ENCODE results near the gene TAF6L. TPM values are rescaled to one million over a fixed set of nuclear protein-coding genes. Genes with fewer than 3 reads are reported as not detected.
"Not testable (repeated sequence)": the region's sequence is repeated elsewhere in the genome, so short reads cannot be mapped to it uniquely, and the experiment has no call there.

The TAF6L gene
- polyA plus RNA-seq, 3 donors, result 5.1 to 35.5 (median 5.3) TPM

GRCh38 chr11:62727872-62728170 lies 43.4 kb upstream of the TAF6L start:
- H4K20me1 ChIP-seq (ENCODE audit: insufficient read depth, low read length), result peaks cover 48% of the 10 kb centered on the region
- intact Hi-C loops (cut with micrococcal nuclease), result loop anchor here (1.0 to 5.0 kb wide), 2 partner anchors 19 to 44 kb away; partner anchors contain the start of gene TAF6L (in 2 of the 2)
- peak; percentile 95 to 98 (median 95) for DNase-seq
- no peaks in the 10 kb centered on the region for H3K9me3 ChIP-seq (replicated peaks in 1 of 2; ENCODE audit: control insufficient read depth in 1 of 2, insufficient read depth in 1 of 2, low read length in 2 of 2)
- H3K27ac ChIP-seq (ENCODE audit: low read depth in 1 of 2, low read length in 2 of 2), result peak overlapping the region; percentile 88 to 91
- peak overlapping the region; percentile 90 for H2AFZ ChIP-seq (ENCODE audit: insufficient read depth, low read depth, low read length, poor library complexity, severe bottlenecking)
- H3K9ac ChIP-seq (ENCODE audit: insufficient read depth, low read length, poor library complexity, severe bottlenecking), result peak overlapping the region; percentile 91
- 0% methylated on average over 15 of the region's 20 CpGs for WGBS (ENCODE audit: insufficient coverage)
- H3K79me2 ChIP-seq (ENCODE audit: insufficient read depth, low read length), result peaks cover 81% of the 10 kb centered on the region
- no peaks in the 10 kb centered on the region for H3K27me3 ChIP-seq (ENCODE audit: control insufficient read depth in 2 of 2, insufficient read depth in 2 of 2, low read length in 2 of 2)
- H3K4me2 ChIP-seq (replicated peaks; ENCODE audit: extremely low read depth, low read length, poor library complexity, severe bottlenecking), result peak overlapping the region; percentile 100
- peaks cover 23 to 26% of the 10 kb centered on the region in 2 donors for H3K36me3 ChIP-seq (replicated peaks in 1 of 2; ENCODE audit: control insufficient read depth in 1 of 2, insufficient read depth in 2 of 2, low read length in 2 of 2)
- Mint-ChIP-seq H3K9me3 (peaks cover 0 to 3% (median 0%) of the 10 kb centered on the region in 7 donors), H3K4me3 (peak overlapping the region; percentile 91 to 98), H3K36me3 (peaks cover 22 to 37% of the 10 kb centered on the region in 2 donors), H3K27ac (peak overlapping the region; percentile 94 to 98 (median 98)), H3K27me3 (ENCODE audit: low read depth in 3 of 3) (no peaks in the 10 kb centered on the region), H3K4me1 (peaks cover 47% of the 10 kb centered on the region)
- H3K4me3 ChIP-seq (replicated peaks in 1 of 3; ENCODE audit: low read depth in 2 of 3, low read length in 3 of 3), result peak overlapping the region; percentile 60 to 91 (median 84)
- peaks cover 36 to 45% of the 10 kb centered on the region in 2 donors for H3K4me1 ChIP-seq (ENCODE audit: control insufficient read depth in 1 of 2, insufficient read depth in 2 of 2, low read length in 2 of 2)
- no peak for TF ChIP-seq CTCF (IDR thresholded peaks at IDR 0.05)

GRCh38 chr11:62728171-62728988 lies 42.8 kb upstream of the TAF6L start, which contains the start of gene TTC9C:
TSS of gene TTC9C (plus strand) at chr11:62728486. CDS start at chr11:62728849, 363 bp downstream.
- Mint-ChIP-seq H3K27me3 (ENCODE audit: low read depth in 3 of 3) (no peaks in the 10 kb centered on the region), H3K4me3 (peak within 1 kb of the TSS; percentile 91 to 98), H3K9me3 (peaks cover 0 to 3% (median 0%) of the 10 kb centered on the region in 7 donors), H3K27ac (peak within 1 kb of the TSS; percentile 94 to 98 (median 98)), H3K36me3 (peaks cover 22 to 37% of the 10 kb centered on the region in 2 donors), H3K4me1 (peaks cover 47% of the 10 kb centered on the region)
- Histone ChIP-seq H4K20me1 (ENCODE audit: insufficient read depth, low read length) (peaks cover 47% of the 10 kb centered on the region), H3K79me2 (ENCODE audit: insufficient read depth, low read length) (peaks cover 81% of the 10 kb centered on the region), H3K4me1 (ENCODE audit: control insufficient read depth in 1 of 2, insufficient read depth in 2 of 2, low read length in 2 of 2) (peaks cover 36 to 45% of the 10 kb centered on the region in 2 donors), H3K9ac (ENCODE audit: insufficient read depth, low read length, poor library complexity, severe bottlenecking) (peak within 1 kb of the TSS; percentile 91), H3K27ac (ENCODE audit: low read depth in 1 of 2, low read length in 2 of 2) (peak within 1 kb of the TSS; percentile 88 to 91), H3K4me3 (replicated peaks in 1 of 3; ENCODE audit: low read depth in 2 of 3, low read length in 3 of 3) (peak within 1 kb of the TSS; percentile 84 to 97 (median 91)), H2AFZ (ENCODE audit: insufficient read depth, low read depth, low read length, poor library complexity, severe bottlenecking) (peak within 1 kb of the TSS; percentile 90), H3K9me3 (replicated peaks in 1 of 2; ENCODE audit: control insufficient read depth in 1 of 2, insufficient read depth in 1 of 2, low read length in 2 of 2) (no peaks in the 10 kb centered on the region), H3K27me3 (ENCODE audit: control insufficient read depth in 2 of 2, insufficient read depth in 2 of 2, low read length in 2 of 2) (no peaks in the 10 kb centered on the region), H3K4me2 (replicated peaks; ENCODE audit: extremely low read depth, low read length, poor library complexity, severe bottlenecking) (peak within 1 kb of the TSS; percentile 100), H3K36me3 (replicated peaks in 1 of 2; ENCODE audit: control insufficient read depth in 1 of 2, insufficient read depth in 2 of 2, low read length in 2 of 2) (peaks cover 22 to 26% of the 10 kb centered on the region in 2 donors)
- DNase-seq, result peak; percentile 74 to 87 (median 86)
- 0% methylated on average over 10 of the region's 29 CpGs for WGBS (ENCODE audit: insufficient coverage)
- TF ChIP-seq CTCF (IDR thresholded peaks at IDR 0.05), result no peak
- intact Hi-C loops (cut with micrococcal nuclease), result loop anchor here (5.0 kb wide), 1 partner anchor 44 kb away; the partner anchor contains the start of gene TAF6L (in 2 of the 2)

- WGBS (ENCODE audit: insufficient coverage), result 99% methylated on average over 10 of the region's 14 CpGs
- peak overlapping the region; percentile 5 to 88 for H3K27ac ChIP-seq (ENCODE audit: low read depth in 1 of 2, low read length in 2 of 2)
- H3K4me3 ChIP-seq (replicated peaks in 1 of 3; ENCODE audit: low read depth in 2 of 3, low read length in 3 of 3); H3K27ac Mint-ChIP-seq; H3K4me2 ChIP-seq (replicated peaks; ENCODE audit: extremely low read depth, low read length, poor library complexity, severe bottlenecking); DNase-seq; H3K9me3 ChIP-seq (replicated peaks in 1 of 2; ENCODE audit: control insufficient read depth in 1 of 2, insufficient read depth in 1 of 2, low read length in 2 of 2); intact Hi-C loops (cut with micrococcal nuclease); H3K9me3 Mint-ChIP-seq; H3K27me3 Mint-ChIP-seq (ENCODE audit: low read depth in 3 of 3); H3K9ac ChIP-seq (ENCODE audit: insufficient read depth, low read length, poor library complexity, severe bottlenecking); H3K27me3 ChIP-seq (ENCODE audit: control insufficient read depth in 2 of 2, insufficient read depth in 2 of 2, low read length in 2 of 2); H2AFZ ChIP-seq (ENCODE audit: insufficient read depth, low read depth, low read length, poor library complexity, severe bottlenecking): not testable (repeated sequence)
- H3K36me3 ChIP-seq (replicated peaks in 1 of 2; ENCODE audit: control insufficient read depth in 1 of 2, insufficient read depth in 2 of 2, low read length in 2 of 2), result peaks cover 18 to 28% of the 10 kb centered on the region in 2 donors
- H3K4me1 ChIP-seq (ENCODE audit: control insufficient read depth in 1 of 2, insufficient read depth in 2 of 2, low read length in 2 of 2), result peaks cover 28 to 34% of the 10 kb centered on the region in 2 donors
- peaks cover 30% of the 10 kb centered on the region for H4K20me1 ChIP-seq (ENCODE audit: insufficient read depth, low read length)
- peaks cover 17 to 39% of the 10 kb centered on the region in 2 donors for H3K36me3 Mint-ChIP-seq
- peak overlapping the region in 1 of 2 donors; percentile 24 for H3K4me3 Mint-ChIP-seq
- peaks cover 35% of the 10 kb centered on the region for H3K4me1 Mint-ChIP-seq
- peaks cover 75% of the 10 kb centered on the region for H3K79me2 ChIP-seq (ENCODE audit: insufficient read depth, low read length)
These were observed 41.1 kb upstream of the TAF6L start for GRCh38 chr11:62730076-62730475.

Data from CD14-positive monocyte (primary cell).